Bone marrow (tissue), 2 donors: Measurements from ENCODE around the gene EDEM1.
"Not testable (repeated sequence)": the region's sequence is repeated elsewhere in the genome, so short reads cannot be mapped to it uniquely, and the experiment has no call there.

Experiments
- DNase-seq, 2 donors: peaks; one replicate each; lab custom pipeline; 2025; lab: John Stamatoyannopoulos, UW

The EDEM1 gene

DNA sequence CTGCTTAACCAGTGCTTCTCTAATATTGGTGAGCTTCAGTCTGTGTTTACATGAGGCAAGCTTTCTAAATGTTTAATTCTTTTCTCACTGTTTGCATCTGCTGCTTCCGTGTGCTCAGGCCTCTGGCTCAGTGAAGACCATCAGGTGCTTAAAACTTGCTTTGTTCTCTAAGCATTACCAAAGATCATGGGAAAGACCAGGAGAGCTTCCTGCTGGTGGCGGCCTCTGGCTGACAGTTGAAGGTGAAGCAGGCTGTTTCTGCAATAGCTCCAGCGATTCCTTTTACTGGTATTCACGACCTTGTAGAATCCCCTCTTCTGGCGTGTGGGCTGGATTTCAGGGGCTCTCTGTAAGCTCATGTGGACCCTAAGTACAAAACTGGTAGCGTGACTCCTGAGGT is 45.1 kb downstream of the EDEM1 start:
- DNase-seq = no peak

DNA sequence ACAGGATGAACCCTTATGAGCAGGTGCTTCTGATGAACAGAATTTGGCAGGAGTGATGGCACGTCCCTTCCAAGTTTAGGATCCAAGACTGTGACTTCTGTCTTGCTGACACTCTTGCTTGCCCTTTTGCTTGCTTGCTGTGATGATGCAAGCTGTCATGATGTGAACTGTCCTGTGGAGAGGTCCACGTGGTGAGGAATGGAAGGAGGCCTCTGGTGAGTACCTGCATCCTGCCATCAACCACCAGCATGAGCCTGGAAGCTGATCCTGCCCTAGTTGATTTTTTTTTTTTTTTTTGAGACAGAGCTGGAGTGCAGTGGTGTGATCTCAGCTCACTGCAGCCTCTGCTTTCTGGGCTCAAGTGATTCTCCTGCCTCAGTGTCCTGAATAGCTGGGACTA is 45.5 kb downstream of the EDEM1 start:
- no peak for DNase-seq

DNA sequence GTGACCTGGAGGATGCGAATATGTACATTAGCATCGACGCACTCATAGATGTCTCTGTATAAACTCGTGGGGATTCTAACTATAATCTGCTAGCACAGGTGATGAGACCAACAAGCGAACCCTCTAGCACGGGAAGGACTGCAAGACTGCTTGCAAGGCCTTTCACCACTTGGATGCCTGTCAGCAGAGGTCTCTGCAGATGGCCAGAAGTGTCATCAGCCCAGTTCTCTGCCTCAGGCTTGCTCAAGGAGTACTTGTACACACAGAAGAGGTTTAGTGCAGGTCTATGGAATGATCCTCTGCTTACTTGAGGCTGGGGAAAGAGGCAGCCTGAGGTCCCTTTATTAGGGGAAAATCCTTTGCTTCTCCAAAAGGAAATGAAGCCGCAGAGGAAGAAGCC is 48.1 kb downstream of the EDEM1 start:
- DNase-seq = no peak

GRCh38 chr3:5238545-5238944 is 51.0 kb downstream of the EDEM1 start:
- no peak for DNase-seq

- no peak for DNase-seq
Observed at GRCh38 chr3:5239602-5240001, 52.1 kb downstream of the EDEM1 start.

DNA sequence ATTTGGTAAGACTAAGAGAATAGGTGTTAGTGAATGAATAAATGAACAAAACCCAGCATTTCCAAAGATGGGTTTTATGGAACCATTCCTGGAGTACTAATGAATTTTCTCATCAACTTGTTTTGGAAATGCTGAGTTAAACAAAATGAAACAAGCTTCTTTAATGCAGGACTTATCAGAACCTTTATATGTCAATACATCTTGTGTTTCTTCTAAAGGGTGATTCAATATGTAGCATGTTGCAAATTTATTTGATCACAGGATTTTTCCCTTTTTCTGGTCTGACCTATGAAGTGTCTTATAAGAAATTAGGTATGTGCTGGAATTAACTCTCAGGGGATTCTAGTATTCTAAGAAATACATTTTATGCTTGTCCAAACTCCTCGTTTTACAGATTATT is 53.2 kb downstream of the EDEM1 start:
- no peak for DNase-seq

GRCh38 chr3:5242785-5243184 is 55.3 kb downstream of the EDEM1 start:
- DNase-seq = not testable (repeated sequence)

DNA sequence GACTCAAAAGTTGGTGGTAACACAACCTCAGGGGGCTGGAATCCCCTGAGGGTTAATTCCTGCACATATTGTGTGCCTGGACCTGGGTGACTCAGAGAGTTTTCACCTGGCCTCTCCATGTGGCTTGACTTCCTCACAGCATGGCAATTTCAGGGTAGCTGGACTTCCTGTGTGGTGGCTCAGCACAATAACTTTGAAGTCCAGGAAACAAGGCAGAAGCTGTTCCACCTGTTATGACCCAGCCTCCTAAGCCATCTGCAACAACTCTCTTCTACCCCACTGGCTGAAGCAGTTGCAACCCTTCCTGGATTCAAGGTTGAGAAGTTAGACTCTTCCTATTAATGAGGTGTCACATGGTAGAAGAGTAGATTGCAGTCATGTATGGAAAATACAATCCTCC is 58.4 kb downstream of the EDEM1 start:
- no peak for DNase-seq

GRCh38 chr3:5248822-5249221 is 61.3 kb downstream of the EDEM1 start:
- no peak for DNase-seq

- no peak for DNase-seq
Observed at GRCh38 chr3:5250467-5251195, 63.1 kb downstream of the EDEM1 start.

DNA sequence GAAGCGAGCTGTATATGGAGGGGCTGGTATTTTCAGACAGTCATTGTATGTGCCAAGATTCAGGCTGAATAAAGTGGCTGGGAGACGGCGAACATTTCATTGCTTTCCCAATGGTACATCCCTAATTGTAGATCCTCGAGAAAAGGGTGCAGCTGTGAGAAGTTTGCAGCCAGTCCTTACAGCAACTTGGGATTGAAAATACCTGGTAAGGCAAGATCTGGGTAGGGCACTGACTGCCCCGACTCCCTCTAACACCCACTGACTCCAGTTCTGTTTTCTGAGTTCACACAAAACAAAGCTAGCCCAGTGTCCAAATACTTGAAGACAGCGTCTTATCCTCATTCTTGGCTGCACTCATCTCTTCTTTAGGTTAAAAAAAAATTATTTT is 63.7 kb downstream of the EDEM1 start:
- DNase-seq = no peak

- DNase-seq = no peak
Observed at GRCh38 chr3:5252131-5252530, 64.6 kb downstream of the EDEM1 start.

DNA sequence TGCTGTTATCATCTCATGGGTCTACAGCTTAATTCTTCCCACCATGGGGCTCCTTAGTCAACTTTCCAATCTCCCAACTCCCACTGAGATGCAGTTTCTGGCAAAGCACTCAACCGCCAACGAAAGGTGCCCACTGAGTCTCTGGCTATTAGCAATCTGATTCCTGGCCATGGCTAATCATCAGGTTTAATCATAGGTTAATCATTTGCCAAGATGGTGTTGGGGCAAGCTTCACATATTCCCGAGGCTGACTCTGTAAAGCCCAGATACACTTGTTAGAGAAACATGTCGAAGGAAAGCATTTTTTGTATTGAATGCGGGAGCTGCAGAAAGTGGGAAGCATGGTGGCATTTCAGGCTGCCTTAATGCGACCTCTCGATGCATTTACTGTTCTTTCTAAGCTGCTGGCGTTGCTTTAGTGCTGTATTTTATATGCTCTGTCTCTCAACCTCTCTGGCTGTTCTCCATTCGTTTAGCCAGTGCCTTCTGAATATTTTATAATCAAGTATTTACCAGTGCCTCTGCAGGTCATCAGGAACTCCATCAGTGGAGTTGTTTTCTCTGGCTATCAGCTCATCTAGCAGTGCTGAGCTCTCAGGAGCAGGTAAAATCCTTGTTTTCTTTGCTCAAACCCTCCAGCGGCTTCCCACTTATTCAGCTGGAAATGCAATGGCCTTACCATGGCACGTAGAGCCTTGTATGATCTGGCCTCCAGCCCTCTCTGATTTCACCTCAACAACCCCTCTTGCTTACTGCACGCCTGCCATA is 67.0 kb downstream of the EDEM1 start:
- DNase-seq = no peak

DNA sequence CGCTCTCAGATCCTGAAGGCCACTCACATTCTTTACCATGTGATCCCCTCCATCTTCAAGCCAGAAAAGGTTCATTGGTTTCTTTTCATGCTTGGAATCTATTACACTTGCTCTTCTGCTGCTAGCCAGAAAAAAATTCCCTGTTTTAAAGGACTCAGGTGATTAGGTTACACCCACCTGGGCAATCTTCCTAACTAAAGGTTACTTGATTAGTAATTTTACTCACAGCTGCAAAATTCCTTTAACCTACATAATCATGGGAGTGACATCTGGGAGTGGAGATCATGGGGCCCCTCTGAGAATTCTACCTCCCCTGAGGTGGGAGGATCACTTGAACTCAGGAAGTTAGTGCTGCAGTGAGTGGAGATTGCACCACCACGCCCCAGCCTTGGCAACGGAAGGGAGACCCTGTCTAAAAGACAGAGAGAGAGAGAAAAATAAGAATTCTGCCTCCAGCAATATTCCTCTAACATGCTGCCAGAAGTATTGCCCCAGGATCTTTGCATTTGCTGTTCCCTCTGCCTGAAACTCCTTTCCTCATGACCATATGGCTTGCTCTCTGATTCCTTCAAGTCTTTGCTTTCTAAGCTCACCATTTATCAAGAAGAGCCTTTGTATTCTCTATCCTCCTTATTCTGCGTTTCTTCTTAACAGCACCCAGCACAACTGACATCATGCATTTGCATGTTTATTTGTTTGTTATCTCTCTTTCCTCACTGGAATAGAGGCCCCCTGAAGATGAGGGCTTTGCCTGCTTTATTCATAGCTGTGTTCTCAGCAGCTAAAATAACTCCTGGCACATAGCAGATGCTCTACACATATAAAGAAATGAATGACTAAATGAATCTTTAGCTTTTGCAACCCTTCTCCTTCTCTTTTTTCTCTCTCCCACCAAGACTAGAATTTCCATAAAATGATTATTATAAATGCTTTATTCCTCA is 68.2 kb downstream of the EDEM1 start:
- no peak for DNase-seq

DNA sequence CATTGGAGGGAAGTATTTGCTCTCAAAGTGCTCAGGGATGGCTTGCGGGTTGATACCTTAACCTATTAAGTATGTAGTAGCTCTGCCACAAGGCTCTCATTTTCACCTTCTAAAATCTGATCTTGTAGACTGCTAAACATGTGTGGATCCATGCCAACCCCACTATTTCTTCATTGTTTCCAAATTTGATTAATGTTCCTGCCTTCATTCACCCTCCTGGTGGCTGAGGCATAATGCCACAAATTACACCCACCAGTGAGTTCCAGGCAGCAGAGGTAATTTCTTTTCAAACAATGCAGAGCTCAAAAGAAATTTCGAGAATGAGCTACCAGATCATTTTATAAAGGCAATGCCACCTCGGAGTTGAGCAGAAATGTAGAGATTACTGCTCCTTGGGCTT is 71.0 kb downstream of the EDEM1 start:
- DNase-seq = no peak

DNA sequence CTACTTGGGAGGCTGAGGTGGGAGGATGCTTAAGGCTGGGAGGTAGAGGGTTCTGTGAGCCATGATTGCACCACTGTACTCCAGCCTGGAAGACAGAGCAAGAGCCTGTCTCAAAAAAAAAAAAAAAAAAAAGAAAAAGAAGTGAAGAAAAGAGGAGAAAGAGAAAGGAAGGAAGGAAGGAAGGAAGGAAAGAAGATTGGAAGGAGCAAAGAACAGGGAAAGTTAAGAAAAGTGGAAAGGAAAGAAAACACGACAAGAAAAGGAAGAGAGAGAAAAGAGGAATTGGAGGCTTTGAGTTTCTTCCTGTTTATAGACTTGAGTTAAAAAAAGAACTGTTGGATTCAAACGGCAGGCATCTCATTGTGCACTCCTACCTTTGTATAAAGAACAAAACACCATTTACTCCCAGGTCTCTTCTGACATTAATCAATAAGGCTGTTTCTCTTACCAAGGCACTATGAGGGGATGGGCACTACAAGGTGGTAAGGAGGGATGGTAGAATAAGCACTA is 73.5 kb downstream of the EDEM1 start:
- DNase-seq = peak in 1 of 2 donors; percentile 6

DNA sequence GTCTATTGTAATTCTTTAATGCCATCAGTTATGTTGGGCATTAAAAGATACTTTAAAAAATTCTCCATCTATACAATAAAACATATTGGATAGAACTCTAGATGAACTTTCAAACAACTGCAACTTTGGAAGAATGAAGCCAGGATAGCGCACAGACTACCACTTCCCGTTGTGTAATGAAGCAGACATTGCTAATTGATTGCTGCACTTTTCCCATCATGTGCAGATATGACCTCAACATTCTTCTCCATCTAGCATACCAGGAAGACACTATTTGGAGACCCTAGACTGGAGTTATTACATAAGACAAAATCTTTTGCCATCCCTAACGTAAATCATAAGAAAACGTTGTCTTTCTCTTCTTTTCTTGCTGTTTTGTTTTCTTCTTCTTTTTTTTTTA is 75.0 kb downstream of the EDEM1 start:
- DNase-seq = no peak

DNA sequence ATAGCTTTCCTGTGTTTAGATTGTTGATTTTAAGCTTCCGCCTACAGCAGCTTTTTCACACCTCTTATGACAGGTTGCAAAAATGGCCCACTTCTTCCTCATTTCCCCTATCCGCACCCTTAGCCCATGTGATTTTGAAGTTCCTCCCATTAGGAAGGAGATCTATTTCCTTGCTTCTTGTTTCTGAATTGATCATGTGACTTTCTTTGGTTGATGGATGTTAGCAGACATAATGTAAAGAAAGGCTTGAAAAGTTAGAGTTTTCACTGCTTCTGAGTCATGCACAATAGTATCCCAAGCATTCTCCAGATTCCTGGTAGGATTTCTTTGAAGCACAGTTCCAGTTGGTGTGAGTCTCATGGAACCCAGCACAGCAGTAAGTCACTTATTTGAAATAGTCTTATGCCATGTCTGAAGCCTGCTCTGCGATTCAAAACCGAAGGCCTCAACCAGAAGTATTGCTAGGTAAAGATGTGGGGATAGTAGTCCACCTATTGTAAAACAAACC is 76.6 kb downstream of the EDEM1 start:
- no peak for DNase-seq

- no peak for DNase-seq
Observed at GRCh38 chr3:5264896-5265770, 77.6 kb downstream of the EDEM1 start.

GRCh38 chr3:5267252-5267651 is 79.7 kb downstream of the EDEM1 start:
- DNase-seq = no peak

DNA sequence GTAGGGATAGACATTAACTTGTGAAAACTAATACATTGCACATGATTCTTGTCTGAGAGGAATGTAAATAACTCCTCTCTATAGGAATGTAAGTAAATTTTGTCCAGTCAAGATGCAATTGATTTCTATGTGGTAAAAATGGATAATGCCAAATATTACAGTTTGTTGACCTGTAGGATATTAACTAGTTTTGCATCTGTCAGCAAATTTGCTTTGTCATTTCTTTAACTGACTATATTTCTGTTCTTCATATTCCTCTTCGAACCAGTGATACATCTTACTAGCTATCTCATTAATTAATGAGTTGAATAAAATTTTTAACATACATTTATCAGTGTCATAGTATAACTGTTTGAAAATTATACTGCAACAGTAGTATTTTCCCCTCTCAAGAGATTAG is 80.4 kb downstream of the EDEM1 start:
- no peak for DNase-seq
